D721Med (cell line): ENCODE measurements around the gene CLEC7A.

Source experiments
- DNase-seq: peaks from one replicate; pipeline ENCODE4 v3.0.0; 2011; ENCODE audit warnings: low spot score; ENCODE audit not compliant: insufficient read length
- FAIRE-seq: peaks from 2 replicates; lab custom pipeline; 2011; peaks lifted over from hg19 to GRCh38; lab: Jason Lieb, UNC
- TF ChIP-seq, protein P1 (sequence below): IDR thresholded peaks from 2 replicates; pipeline ENCODE4 v1.5.1; 2012; ENCODE audit warnings: mild to moderate bottlenecking, control low read depth; ENCODE audit not compliant: insufficient read depth; ENCODE audit errors: missing control alignments

The CLEC7A gene

DNA sequence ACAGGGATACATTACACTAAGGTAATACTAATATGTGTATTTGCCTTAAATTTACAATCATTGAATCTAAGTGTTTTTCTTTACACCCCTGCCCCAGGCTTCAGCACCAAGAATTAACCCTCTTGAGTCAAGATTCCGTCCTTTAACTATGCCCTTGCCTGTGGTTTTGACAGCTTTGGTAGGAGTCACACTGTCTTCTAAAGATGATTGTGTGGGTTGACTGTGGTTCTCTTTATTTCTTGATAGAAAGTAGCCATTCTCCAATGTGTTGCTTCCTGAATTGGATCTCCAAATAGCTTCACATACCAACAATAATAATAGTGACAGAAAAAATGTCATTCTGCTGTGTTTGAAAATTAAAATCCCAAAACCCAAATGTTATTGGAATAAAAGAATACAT lies 3.6 kb downstream of the CLEC7A start:
- no peak for FAIRE-seq
- TF ChIP-seq, protein P1, sequence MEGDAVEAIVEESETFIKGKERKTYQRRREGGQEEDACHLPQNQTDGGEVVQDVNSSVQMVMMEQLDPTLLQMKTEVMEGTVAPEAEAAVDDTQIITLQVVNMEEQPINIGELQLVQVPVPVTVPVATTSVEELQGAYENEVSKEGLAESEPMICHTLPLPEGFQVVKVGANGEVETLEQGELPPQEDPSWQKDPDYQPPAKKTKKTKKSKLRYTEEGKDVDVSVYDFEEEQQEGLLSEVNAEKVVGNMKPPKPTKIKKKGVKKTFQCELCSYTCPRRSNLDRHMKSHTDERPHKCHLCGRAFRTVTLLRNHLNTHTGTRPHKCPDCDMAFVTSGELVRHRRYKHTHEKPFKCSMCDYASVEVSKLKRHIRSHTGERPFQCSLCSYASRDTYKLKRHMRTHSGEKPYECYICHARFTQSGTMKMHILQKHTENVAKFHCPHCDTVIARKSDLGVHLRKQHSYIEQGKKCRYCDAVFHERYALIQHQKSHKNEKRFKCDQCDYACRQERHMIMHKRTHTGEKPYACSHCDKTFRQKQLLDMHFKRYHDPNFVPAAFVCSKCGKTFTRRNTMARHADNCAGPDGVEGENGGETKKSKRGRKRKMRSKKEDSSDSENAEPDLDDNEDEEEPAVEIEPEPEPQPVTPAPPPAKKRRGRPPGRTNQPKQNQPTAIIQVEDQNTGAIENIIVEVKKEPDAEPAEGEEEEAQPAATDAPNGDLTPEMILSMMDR, result no peak
- no peak for DNase-seq

DNA sequence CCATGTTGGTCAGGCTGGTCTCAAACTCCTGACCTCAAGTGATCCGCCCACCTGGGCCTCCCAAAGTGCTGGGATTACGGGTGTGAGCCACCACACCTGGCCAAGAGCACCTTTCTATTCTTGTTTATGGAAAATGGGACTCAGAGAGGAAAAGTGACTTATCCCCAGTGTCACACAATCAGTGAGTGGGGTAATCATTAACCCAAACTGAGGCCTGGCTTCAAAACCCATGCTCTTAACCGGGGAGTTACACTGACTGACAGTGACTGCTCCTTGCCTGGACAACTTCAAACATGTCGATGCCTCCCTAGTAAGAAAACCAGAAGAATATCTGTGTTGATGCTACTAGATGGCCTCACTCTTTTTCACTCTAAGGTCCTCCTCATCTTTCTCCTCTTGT lies 7.3 kb downstream of the CLEC7A start:
- TF ChIP-seq, protein P1, result no peak
- no peak for FAIRE-seq
- no peak for DNase-seq

DNA sequence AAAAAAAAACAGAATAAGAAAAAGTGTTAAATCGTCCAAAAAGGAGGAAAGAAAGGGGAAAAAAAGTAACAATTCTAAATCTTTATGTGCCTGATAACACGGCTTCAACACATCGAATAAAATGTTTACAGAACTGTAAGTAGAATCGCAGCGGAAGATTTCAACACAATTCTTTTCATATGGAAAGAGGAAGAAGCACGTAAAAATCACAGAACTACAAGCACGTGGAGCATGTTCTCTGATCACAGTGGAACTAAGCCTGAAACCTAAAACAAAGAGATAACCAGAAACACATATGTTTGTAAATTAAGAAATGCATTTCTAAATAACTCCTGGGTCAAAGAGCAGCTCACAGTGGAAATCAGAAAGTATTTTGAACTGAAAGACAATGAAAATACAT lies 8.7 kb downstream of the CLEC7A start:
- DNase-seq (no peak), FAIRE-seq (no peak)
- TF ChIP-seq, protein P1, result no peak

DNA sequence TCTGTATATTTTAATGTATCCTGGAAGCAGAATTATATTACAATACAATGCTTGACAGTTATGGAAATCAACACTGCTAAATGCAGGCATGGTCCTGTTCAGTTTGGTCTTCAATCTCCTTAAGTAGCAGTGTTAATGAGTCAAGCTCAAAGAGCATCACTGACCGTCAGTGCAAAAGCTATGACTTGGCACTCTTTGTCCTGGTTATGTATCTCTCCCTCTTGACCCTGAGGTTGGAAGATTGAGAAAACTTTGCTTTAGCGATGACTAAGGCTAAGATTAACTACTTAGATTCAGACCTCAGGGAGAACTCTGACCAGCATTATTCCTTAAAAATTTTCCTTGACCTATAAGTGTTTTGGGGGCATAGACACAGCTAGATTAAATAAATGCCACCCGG lies 10.9 kb downstream of the CLEC7A start:
- DNase-seq, result no peak
- no peak for FAIRE-seq

DNA sequence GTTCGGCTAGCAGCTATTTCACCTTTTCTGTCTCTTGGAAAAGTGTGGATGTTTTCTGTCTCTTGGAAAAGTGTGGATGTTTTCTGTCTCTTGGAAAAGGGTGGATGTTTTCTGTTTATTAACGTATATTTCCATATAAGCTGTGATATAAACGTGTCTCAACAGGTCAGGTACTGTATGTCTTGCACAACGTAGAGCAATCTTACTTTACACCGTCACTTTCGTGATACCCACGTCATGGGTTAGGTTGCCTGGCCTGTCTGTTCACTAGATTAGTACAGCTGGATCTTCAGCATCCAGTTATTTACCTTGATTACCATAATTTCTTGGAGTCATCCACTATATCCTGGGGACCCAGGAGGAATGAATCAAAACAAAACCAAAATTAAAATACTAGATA lies 14.1 kb downstream of the CLEC7A start:
- TF ChIP-seq, protein P1, result no peak
- DNase-seq (no peak), FAIRE-seq (no peak)

More for the DNA sequence above, 10.9 kb downstream of the CLEC7A start:
- TF ChIP-seq, protein P1, result no peak

DNA sequence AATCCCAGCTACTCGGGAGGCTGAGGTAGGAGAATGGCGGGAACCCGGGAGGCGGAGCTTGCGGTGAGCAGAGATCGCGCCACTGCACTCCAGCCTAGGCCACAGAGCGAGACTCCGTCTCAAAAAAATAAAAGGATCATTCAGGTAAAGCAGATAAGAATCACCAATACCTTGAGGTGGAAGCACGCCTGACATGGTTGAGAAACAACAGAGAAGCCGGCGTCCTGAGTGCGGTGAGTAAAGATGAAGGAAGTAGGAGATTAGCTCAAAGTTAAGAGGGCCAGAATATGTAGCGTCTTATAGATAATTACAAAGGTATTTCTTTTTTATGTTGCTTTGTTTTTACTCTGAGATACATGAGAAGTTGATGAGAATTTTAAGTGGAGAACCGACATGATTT lies 14.7 kb downstream of the CLEC7A start:
- TF ChIP-seq, protein P1, result no peak
- FAIRE-seq, result no peak
- no peak for DNase-seq

DNA sequence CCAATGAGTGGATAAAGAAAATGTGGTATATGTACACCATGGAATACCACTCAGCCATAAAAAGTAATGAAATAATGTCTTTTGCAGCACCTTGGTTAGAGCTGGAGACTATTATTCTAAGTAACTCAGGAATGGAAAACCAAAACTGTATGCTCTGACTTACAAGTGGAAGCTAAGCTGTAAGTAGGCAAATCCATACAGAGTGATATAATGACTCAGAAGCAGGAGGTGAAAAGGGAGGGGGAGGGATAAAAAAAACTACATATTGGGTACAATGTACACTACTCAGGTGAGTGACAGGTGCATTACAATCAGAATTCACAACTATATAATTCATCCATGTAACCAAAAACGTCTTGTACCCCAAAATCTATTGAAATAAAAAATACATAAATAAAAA lies 16.1 kb downstream of the CLEC7A start:
- DNase-seq (no peak), FAIRE-seq (no peak)
- TF ChIP-seq, protein P1, result no peak
